SK-N-MC (cell line): ENCODE measurements around the gene CEP104.

ENCODE experiments used
- DNase-seq: peaks from one replicate; pipeline ENCODE4 v3.0.0-alpha.2; 2011; ENCODE audit warnings: low read depth, low spot score
- H3K27ac ChIP-seq: fragments of 200-600 bp; sonication (generic); 2 replicates; pipeline ENCODE4 v1.5.1; 2016; ENCODE audit warnings: mixed run types
- H3K36me3 ChIP-seq: fragments of 200-600 bp; sonication (generic); 2 replicates; pipeline ENCODE4 v1.6.1; 2017; ENCODE audit warnings: antibody characterized with exemption, low read length, mixed read lengths; ENCODE audit not compliant: insufficient read depth
- H3K4me3 ChIP-seq: fragments of 200-600 bp; sonication (generic); 2 replicates; pipeline ENCODE4 v1.5.1; 2016
- H3K9ac ChIP-seq: fragments of 200-600 bp; sonication (generic); 2 replicates; pipeline ENCODE4 v1.8.0; 2017; ENCODE audit warnings: mixed run types, mixed read lengths; ENCODE audit not compliant: insufficient read length
- H3K9me3 ChIP-seq: fragments of 200-600 bp; sonication (generic); 2 replicates; pipeline ENCODE4 v1.6.1; 2017; ENCODE audit warnings: low read depth, mild to moderate bottlenecking, antibody characterized with exemption, low read length, moderate library complexity, mixed read lengths
- EZH2 ChIP-seq: fragments of 200-600 bp; sonication (generic); IDR thresholded peaks from one replicate; pipeline ENCODE4 v1.6.1; 2017; ENCODE audit warnings: antibody characterized with exemption
- FOXP2 ChIP-seq: optimal IDR thresholded peaks from 2 replicates; pipeline ENCODE3; 2011; ENCODE audit warnings: mild to moderate bottlenecking, moderate library complexity; ENCODE audit not compliant: insufficient read depth; ENCODE audit errors: extremely low read length, control extremely low read depth
- POLR2AphosphoS5 ChIP-seq: IDR thresholded peaks from 2 replicates; pipeline ENCODE4 v1.6.1; 2012; ENCODE audit warnings: mild to moderate bottlenecking, low read depth, low read length, borderline replicate concordance

The CEP104 gene

GRCh38 chr1:3879099-3879498 lies 22.1 kb upstream of the CEP104 start:
- TF ChIP-seq EZH2 = no peak
- TF ChIP-seq POLR2AphosphoS5 = no peak
- no peak for TF ChIP-seq FOXP2
- H3K27ac ChIP-seq = no peak overlapping the region
- no peaks in the 10 kb centered on the region for H3K9me3 ChIP-seq
- DNase-seq = no peak
- no peak overlapping the region for H3K4me3 ChIP-seq
- peaks cover 5% of the 10 kb centered on the region; the same call in 1 of the 2 replicates for H3K36me3 ChIP-seq
- no peak overlapping the region for H3K9ac ChIP-seq

GRCh38 chr1:3876716-3877115 lies 19.7 kb upstream of the CEP104 start:
- no peak overlapping the region for H3K27ac ChIP-seq
- H3K4me3 ChIP-seq = no peak overlapping the region
- H3K9ac ChIP-seq = no peak overlapping the region
- no peaks in the 10 kb centered on the region for H3K9me3 ChIP-seq
- DNase-seq = no peak
- H3K36me3 ChIP-seq = peaks cover 5% of the 10 kb centered on the region; the same call in 1 of the 2 replicates
- TF ChIP-seq FOXP2 (no peak), EZH2 (no peak), POLR2AphosphoS5 (no peak)

- Histone ChIP-seq H3K9me3 (no peaks in the 10 kb centered on the region), H3K36me3 (peaks cover 5% of the 10 kb centered on the region; the same call in 1 of the 2 replicates), H3K27ac (no peak overlapping the region), H3K9ac (no peak overlapping the region), H3K4me3 (no peak overlapping the region)
- no peak for TF ChIP-seq POLR2AphosphoS5
- no peak for TF ChIP-seq EZH2
- TF ChIP-seq FOXP2 = no peak
- DNase-seq = no peak
Observed at GRCh38 chr1:3874736-3875135, 17.7 kb upstream of the CEP104 start.

- no peak for TF ChIP-seq FOXP2
- no peak for TF ChIP-seq POLR2AphosphoS5
- TF ChIP-seq EZH2 = no peak
- DNase-seq = no peak
- Histone ChIP-seq H3K9ac (no peak overlapping the region), H3K27ac (no peak overlapping the region), H3K9me3 (no peaks in the 10 kb centered on the region), H3K4me3 (no peak overlapping the region), H3K36me3 (no peaks in the 10 kb centered on the region)
Observed at GRCh38 chr1:3872546-3872945, 15.5 kb upstream of the CEP104 start.

- Histone ChIP-seq H3K36me3 (no peaks in the 10 kb centered on the region), H3K9ac (no peak overlapping the region), H3K27ac (no peak overlapping the region), H3K4me3 (no peak overlapping the region), H3K9me3 (no peaks in the 10 kb centered on the region)
- no peak for DNase-seq
- TF ChIP-seq EZH2 (no peak), POLR2AphosphoS5 (no peak), FOXP2 (no peak)
Observed at GRCh38 chr1:3871451-3871805, 14.4 kb upstream of the CEP104 start.

- DNase-seq = no peak
Observed at GRCh38 chr1:3869751-3870301, 12.8 kb upstream of the CEP104 start.

GRCh38 chr1:3868464-3869006 lies 11.5 kb upstream of the CEP104 start:
- Histone ChIP-seq H3K27ac (no peak overlapping the region), H3K4me3 (no peak overlapping the region), H3K36me3 (no peaks in the 10 kb centered on the region), H3K9me3 (no peaks in the 10 kb centered on the region), H3K9ac (no peak overlapping the region)
- no peak for DNase-seq
- TF ChIP-seq FOXP2 (no peak), POLR2AphosphoS5 (no peak), EZH2 (no peak)

More at GRCh38 chr1:3869751-3870301, 12.8 kb upstream of the CEP104 start:
- Histone ChIP-seq H3K27ac (no peak overlapping the region), H3K36me3 (no peaks in the 10 kb centered on the region), H3K4me3 (no peak overlapping the region), H3K9me3 (no peaks in the 10 kb centered on the region), H3K9ac (no peak overlapping the region)
- TF ChIP-seq FOXP2 = no peak

- H3K4me3 ChIP-seq = no peak overlapping the region
- no peak for DNase-seq
Observed at GRCh38 chr1:3865606-3866160, 8.7 kb upstream of the CEP104 start.

More at GRCh38 chr1:3865606-3866160, 8.7 kb upstream of the CEP104 start:
- Histone ChIP-seq H3K9me3 (no peaks in the 10 kb centered on the region), H3K9ac (no peak overlapping the region), H3K36me3 (no peaks in the 10 kb centered on the region), H3K27ac (no peak overlapping the region)
- TF ChIP-seq POLR2AphosphoS5 = no peak
- TF ChIP-seq EZH2 = no peak
- no peak for TF ChIP-seq FOXP2
